Stimulated activated CD8-positive, alpha-beta memory T cell treated with anti-CD3 and anti-CD28 coated beads, Interleukin-2, amount 100 ng/mL, for 48 hours (primary cell): ENCODE data around the gene DHTKD1.
A peak's percentile ranks its signal among the peaks of the same experiment; 100 is the strongest.
"Not testable (repeated sequence)": the region's sequence is repeated elsewhere in the genome, so short reads cannot be mapped to it uniquely, and the experiment has no call there.

Experiments used
- DNase-seq, 2 donors: peaks; one replicate each; pipeline ENCODE4 v3.0.0-alpha.2; 2020; ENCODE audit warnings: low read depth in 2 of 2

Gene DHTKD1

DNA sequence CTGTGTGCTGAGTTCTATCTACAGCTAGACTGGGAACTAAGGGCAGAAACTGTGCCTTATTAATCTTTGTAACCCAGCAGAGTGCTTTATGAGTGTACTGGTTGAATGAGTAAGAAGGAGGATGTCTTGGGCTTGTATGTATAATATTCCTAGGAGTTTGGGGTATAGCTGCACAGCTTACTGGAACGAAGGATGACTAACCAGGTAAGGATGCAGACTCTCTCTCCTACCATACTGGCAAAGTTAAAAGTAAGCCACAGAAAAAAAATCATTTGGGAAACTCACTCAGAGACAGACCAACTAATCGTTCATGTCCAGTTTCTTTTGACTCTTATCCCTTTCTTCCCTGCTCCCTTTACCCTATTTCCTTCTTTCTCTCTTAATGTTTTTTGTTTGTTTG, 1.4 kb upstream of the DHTKD1 start:
- DNase-seq: no peak

DNA sequence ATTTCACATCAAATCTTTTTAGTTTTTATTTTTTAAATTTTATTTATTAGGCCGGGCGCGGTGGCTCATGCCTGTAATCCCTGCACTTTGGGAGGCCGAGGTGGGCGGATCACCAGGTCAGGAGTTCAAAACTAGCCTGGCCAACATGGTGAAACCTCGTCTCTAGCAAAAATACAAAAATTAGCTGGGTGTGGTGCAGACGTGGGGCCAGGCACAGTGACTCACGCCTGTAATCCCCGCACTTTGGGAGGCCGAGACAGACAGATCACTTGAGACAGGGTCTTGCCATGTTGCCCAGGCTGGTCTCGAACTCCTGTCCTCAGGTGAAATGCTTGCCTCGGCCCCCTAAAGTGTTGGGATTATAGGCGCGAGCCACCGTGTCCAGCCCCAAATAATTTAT, 2.7 kb downstream of the DHTKD1 start:
- DNase-seq: not testable (repeated sequence)

DNA sequence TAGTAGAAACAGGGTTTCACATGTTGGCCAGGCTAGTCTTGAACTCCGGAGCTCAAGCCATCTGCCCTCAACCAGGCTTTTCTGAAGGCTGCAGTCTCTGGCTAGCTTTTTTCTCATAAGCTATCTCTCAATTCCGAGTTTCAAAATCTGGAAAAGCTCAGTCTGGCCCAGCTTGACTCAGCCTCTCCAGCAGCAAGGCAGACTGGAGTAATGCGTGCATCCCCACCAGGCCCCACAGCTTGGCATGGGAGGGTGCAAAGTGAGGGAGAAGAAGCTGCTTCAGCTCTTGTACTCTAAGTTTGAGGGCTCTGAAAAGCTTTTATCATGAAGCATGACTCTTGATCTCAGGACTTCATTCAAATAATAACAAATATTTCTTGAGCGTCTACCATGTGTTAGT, 4.8 kb downstream of the DHTKD1 start:
- no peak for DNase-seq

DNA sequence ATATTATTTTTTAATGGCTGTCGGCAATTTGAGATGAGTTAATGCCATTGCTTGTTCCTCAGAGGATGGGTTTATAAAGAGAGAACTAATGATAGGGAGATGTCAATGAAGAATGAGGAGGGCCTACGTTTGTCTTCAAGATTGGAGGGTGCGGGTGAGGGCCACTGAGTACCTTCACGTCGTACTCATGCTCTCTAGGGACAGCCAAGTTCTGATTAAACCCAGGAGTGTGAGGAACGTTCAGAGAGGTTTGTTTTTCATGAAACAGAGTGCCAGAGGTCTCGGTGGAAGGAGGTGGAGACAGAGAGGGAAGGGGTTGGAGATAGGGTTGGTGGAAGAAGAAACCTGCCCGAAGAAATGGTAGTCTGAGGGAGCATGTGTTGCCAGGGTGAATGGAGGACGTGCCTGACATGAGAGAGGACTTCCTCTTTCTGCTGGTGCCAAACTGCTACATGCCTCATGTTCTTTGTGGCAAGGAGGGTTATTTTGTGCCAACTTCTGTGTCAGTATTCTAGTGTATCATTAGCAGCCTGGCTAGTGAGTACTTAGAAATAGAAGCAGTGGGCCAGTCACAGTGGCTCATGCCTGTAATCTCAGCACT, 8.9 kb downstream of the DHTKD1 start:
- DNase-seq: no peak

DNA sequence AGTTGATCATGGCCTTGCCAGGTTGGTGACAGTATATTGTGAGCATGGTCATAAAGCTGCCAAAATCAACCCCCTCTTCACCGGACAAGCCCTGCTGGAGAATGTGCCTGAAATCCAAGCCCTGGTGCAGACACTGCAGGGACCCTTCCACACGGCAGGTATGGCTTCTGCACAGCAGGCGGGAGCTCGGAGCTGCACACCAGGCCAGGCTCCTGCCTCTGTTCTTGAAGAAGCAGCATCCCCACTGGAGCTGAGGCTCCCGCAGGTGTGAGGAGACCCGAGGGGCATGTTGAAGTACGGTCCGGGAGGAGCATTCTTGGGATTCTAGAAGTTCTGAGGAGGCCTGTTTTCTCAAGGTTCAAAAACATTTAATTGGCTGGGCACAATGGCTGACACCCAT, 12.7 kb downstream of the DHTKD1 start:
- DNase-seq: no peak

DNA sequence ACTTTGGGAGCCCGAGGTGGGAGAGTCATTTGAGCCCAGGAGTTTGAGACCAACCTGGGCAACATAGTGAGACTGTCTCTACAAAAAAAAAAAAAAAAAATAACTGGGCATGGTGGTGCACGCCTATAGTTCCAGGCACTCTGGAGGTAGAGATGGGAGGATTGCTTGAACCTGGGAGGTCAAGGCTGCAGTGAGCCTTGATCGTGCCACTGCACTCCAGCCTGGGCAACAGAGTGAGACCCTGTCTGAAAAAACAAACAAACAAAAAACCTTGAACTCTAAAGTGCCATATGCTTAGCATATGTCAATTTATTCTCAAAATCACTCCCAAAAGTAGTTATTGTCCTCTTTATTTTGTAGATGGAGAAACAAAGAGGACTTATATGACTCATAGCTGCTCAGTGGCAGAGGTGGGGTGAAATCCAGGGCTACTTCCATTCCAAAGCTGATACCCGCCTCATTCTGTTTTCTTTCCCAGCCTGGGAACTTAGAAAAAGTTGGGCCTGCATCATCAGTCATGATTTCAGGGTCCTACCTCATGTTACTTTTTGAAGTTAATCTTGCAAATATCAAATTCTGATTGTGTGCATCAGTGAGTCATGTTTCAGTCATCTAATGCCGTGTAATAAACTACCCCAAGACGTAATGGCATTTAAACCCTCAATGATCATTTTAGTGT, 13.3 kb downstream of the DHTKD1 start:
- no peak for DNase-seq

DNA sequence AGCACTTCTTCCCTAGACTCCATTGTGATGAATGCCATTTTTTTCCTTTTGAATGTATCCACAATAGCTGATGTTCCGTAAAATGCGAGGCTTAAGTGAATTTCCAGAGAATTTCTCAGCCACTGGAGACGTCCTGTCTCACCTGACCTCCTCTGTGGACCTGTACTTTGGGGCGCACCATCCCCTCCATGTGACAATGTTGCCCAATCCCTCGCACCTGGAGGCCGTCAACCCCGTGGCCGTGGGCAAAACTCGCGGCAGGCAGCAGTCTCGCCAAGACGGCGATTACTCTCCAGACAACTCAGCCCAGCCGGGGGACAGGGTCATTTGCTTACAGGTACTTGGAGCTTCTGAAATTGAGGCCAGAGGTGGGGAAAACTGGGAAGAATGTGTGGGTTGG, 20.2 kb downstream of the DHTKD1 start:
- DNase-seq: no peak

DNA sequence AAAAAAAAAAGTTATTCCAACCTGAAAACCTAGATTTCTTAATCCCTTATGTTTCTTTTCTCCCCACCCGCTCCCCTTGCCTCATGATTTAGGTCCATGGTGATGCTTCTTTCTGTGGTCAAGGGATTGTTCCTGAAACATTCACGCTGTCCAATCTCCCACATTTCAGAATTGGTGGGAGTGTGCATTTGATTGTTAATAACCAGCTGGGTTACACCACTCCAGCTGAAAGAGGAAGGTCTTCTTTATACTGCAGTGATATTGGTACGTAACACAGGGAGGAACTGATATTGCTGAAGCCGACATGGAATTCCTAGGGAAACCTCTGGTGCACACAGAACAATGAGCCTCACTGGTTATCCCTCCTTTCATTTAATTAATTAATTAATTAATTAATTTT, 22.7 kb downstream of the DHTKD1 start:
- no peak for DNase-seq

DNA sequence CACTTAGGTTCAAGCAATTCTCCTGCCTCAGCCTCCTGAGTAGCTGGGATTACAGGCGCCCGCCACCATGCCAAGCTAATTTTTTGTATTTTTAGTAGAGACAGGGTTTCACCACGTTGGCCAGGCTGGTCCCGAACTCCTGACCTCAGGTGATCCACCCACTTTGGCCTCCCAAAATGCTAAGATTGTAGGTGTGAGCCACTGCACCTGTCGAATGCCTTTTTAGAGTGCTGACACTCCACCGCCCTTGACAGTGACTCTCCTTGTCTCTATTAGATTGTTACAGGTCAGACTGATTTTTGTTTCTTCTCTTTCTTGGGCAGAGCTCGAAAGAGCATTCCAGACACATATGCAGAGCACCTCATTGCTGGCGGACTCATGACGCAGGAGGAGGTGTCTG, 28.6 kb downstream of the DHTKD1 start:
- DNase-seq: not testable (repeated sequence)

DNA sequence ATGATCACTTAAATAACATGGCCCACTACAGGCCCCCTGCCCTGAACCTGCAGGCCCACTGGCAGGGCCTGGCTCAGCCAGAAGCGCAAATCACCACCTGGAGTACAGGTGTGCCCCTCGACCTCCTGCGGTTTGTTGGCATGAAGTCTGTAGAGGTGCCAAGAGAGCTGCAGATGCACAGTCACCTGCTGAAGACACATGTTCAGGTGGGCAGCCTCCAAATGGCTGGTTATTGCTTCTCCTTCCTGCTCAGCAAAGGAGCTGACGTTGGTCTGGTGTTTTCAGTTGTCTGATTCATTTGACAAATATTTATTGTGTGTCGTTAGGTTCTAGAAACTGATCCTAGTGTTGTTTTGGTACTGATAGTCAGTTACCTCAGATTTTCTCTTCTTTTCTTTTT, 29.0 kb downstream of the DHTKD1 start:
- no peak for DNase-seq

DNA sequence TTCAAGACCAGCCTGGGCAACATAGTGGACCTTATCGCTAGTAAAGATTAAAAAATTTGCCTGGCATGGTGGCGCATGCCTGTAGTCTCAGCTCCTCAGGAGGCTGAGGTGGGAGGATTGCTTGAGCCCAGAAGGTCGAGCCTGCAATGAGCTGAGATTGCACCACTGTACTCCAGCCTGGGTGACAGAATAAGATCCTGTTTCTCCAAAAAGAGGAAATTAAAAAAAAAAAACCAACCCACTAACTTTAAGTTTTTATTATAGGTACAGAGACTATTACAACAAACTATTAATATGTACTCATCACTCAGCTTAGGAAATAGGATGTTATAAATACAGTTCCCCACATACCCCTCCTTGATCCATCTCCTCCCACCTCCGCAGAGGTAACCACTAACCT, 30.2 kb downstream of the DHTKD1 start:
- DNase-seq: no peak

DNA sequence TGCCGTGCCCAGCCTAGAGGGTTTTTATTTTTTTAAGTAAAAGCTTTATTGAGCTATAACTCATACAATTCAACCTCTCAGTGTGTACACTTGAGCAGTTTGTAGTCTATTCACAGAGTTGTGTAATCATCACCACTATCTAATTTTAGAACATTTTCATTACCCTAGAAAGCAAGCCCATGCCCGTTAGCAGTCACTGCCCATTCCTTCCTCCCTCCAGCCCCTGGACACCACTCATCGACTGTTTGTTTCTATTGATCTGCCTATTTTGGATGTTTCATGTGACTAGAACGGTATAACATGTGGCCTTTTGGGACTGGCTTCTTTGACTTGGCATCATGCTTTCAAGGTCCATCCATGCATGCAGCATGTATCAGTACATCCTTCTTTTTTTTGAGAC, 35.0 kb downstream of the DHTKD1 start:
- DNase-seq: no peak

DNA sequence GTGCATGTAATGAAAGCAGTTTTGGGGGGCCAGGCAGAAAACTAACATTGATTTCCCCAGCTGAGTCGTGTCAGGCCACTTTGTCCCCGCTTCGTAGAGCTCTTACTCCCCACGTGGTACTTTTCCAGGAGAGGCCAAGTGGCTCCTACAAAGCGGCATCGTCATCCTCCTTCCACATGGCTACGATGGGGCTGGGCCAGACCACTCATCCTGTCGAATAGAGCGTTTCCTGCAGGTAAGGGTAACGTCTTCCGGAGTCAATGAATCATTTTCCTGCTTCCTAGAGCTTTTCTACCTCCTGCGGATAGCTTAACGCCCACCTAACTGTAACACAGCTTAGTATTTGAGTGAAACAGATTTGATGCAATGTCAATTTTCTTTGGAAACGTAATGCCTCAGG, 39.0 kb downstream of the DHTKD1 start:
- DNase-seq: no peak

DNA sequence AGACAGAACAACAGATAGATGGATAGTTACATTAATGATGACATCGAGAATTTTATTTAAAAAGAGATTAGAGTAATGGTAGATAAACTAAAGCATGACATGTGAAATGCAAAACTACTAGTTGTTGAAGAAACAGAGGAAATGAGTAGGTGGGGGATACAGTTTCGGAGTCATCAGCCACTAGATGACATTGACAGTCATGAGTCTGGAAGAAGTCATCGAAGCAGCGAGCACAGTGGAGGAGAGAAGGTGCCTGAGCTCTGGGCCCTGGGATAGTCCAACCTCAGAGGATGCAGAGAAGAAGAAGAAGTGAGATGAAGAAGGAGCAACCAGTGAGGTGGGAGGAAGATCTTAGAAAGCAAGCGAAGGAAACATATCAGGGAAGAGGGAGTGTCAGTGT, 40.5 kb downstream of the DHTKD1 start:
- DNase-seq: no peak

DNA sequence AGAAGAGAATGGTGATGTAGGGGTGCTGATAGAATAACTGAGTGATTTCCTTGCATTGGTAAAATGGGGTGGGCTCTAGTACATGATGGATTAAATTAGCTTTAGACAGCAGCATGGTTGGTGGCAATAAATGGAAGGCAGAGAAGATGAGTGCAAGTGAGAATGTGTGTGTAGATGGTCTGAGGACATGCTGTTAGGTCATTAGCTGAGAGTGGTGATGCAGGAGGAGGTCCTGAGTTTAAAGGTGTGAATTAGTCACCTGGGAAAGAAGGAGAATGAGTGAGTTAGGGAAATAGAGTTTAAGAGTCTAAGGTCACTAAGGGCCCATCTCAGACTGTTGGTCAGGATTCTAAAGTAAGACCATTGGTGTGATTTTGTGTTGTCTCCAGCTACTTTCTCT, 42.8 kb downstream of the DHTKD1 start:
- no peak for DNase-seq

DNA sequence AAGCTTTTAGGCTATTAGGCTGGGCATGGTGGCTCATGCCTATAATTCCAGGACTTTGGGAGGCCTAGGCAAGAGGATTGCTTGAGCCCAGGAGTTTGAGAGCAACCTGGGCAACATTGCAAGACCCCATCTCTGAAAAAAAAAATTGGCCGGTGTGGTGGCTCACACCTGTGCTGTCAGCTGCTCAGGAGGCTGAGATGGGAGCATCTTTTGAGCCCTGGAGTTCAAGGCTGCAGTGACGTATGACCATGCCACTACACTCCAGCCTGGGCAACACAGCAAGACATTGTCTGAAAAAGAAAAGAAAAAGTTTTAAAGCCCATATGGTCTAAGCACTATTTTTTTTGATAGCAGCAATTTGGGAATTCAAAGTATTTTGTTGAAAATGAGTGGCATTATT, 44.9 kb downstream of the DHTKD1 start:
- DNase-seq: no peak

DNA sequence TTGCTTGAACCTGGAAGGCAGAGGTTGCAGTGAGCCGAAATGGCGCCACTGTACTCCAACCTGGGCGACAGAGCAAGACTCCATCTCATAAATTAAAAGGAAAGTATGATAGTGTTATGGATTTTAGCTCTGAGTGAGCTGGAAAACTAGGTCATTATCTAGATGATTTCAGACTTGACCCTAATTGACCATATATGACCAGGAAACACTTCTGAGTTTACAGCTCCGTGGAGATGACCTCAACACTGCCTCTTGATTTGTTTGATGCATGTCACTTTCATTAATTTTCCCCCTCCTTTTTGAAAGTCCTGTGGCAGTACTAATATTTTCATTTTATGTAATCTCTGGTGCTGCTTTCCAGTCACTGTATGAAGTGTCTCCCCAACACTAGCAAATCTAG, 52.9 kb downstream of the DHTKD1 start:
- DNase-seq: no peak

DNA sequence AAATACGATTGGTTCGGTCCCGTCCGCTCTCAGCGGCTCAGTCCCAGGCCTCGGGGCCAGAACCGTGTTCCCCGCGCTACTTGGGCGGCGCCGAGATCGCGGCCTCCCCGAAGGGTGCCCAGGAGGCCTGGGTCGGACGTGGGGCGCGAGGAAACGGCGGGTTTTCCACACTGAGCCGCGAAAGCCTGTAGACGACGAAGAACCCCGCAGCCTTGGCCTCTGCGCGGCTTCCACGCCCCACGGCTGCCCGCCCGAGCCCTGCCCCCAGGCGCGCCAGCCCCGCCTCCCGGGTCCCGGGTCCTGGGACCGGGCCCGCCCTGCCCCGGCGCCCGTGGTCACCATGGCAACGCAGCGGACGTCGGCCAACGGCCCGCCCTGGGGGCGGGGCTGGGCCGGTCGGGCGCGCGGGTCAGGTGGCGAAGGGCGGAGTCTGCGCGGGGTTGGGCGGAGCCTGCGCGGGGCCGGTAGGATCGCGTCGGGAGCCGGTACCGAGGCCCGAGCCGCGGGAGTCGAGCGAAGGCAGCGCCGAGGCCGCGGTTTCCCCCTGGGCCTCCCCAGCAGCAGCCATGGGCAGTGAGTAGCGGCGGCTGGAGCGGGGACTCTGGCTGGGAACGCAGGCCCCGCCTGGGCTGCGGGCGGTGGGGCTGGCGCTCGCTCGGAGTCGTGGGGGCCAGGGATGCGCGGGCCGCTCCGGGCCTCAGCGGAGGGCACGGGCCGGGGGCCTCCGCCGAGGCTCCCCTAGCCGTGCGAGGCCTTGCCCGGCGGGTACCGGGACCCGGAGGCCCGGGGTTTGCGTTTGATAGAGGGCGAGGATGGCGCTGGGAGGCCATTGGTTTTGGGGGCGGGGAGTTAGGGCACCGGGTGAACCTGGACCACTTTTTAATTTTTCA, 60.7 kb downstream of the DHTKD1 start, which contains the start of gene SEC61A2:
SEC61A2 (plus strand) TSS at position 456 of the 890 bp plus-strand sequence; CDS start at position 567, 111 bp downstream.
- peak; percentile 96 to 99 for DNase-seq

DNA sequence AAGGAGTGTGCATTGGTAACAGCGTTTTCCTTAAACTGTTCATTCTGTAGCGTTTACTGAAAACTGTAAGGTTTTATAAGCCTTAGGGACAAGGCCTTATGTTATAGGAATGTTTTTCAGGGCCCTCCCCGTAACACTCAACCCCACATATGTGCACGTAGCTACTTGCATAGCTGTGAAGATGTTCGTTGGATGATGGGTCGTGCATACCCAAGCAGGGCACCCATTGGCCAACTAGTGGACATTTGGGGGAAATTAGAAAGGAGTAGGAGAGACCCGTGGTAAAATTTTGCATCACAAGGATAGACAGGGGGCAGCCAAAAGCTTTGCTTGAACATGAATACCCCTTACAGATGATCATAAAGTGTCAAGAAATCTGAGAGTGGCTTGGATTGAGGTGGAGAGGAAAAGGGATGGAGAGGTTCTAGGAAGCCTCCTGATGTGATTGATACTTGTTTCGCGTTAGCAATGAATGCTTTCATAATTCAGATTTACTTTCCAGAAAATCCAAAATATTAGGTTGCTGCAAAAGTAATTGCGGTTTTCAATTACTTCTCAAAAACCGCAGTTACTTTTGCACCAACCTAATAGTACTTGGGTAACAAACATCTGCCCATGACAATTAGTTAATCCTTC, 61.6 kb downstream of the DHTKD1 start:
- DNase-seq: peak in 1 of 2 donors; percentile 27

DNA sequence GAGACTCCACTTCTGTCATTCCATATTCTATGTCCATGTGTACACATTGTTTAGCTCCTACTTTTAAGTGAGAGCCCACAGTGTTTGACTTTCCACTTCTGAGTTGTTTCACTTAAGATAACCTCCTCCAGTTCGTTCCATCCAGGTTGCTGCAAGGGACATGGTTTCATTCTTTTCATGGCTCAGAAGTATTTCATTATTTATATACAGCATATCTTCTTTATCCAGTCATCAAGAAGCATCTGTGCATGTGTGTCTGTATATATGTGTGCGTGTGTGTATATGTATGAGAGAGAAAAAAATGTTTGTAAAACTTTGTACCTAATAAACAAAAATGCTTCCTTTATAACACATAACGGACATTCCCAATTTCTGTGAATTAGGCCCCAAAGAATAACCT, 66.9 kb downstream of the DHTKD1 start:
- no peak for DNase-seq

DNA sequence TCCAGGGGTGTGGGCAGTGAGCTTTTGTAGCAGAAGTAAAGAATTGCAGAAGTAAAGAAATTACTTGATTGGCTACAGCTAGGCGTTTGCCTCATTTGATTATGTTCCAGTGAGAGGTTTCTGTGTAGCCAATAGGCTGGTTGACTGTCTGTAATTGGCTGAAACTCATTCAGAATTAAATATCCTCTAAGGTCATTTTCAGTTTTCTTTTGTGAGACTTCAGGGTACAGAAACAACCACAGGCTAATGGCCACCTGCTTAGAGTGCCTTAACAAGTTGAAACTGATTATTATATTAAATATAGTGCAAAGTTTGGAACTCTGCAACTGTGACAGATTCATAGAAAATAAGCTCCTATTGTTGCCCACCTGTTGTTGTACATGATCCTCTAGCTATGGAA, 71.3 kb downstream of the DHTKD1 start:
- DNase-seq: no peak

DNA sequence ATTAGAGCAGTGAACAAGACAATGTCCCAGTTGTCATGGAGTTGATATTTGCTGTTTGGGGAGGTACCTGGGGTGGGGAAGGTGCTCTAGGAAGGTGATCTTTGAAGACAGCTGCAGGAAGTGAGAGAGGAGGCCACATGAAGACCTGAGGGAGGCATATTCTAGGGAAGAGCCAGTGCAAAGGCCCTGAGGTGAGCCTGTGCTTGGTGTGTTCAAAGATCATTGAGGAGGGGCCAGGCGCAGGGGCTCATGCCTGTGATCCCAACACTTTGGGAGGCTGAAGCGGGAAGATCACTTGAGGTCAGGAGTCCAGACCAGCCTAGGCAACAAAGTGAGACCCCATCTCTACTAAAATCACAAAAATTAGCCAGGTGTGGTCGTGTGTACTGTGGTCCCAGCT, 75.8 kb downstream of the DHTKD1 start:
- DNase-seq: no peak
